ENCODE measurements around the gene GFRAL. TPM values are rescaled to one million over a fixed set of nuclear protein-coding genes. Genes with fewer than 3 reads are reported as not detected.
"Not testable (repeated sequence)": the region's sequence is repeated elsewhere in the genome, so short reads cannot be mapped to it uniquely, and the experiment has no call there.

GFRAL gene, protein sequence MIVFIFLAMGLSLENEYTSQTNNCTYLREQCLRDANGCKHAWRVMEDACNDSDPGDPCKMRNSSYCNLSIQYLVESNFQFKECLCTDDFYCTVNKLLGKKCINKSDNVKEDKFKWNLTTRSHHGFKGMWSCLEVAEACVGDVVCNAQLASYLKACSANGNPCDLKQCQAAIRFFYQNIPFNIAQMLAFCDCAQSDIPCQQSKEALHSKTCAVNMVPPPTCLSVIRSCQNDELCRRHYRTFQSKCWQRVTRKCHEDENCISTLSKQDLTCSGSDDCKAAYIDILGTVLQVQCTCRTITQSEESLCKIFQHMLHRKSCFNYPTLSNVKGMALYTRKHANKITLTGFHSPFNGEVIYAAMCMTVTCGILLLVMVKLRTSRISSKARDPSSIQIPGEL
- total RNA-seq (ENCODE audit: insufficient read depth, low replicate concordance), result 0.96 TPM

- DNase-seq (ENCODE audit: low spot score), result no peak
These were observed at the start of gene GFRAL for GRCh38 chr6:55327169-55327568. TSS of gene GFRAL (plus strand) at chr6:55327469. CDS start at chr6:55327555, 86 bp downstream.

- peak; percentile 84 for DNase-seq (ENCODE audit: low spot score)
These were observed 49.6 kb upstream of the GFRAL start for GRCh38 chr6:55277646-55278045.

GRCh38 chr6:55281215-55281614, 46.1 kb upstream of the GFRAL start:
- no peak for DNase-seq (ENCODE audit: low spot score)

DNA sequence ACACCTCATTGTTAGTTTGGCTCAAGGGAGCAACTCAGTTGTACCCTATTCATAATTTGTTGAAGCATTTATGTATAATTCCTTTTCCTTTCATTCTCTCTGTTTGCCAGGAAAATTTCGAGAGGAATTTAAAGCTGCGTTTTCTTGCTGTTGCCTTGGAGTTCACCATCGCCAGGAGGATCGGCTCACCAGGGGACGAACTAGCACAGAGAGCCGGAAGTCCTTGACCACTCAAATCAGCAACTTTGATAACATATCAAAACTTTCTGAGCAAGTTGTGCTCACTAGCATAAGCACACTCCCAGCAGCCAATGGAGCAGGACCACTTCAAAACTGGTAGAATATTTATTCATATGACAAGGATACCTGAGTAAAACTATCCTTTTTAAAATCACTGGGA, 45.2 kb upstream of the GFRAL start:
- DNase-seq (ENCODE audit: low spot score), result no peak

GRCh38 chr6:55286824-55287223, 40.4 kb upstream of the GFRAL start:
- DNase-seq (ENCODE audit: low spot score), result no peak

DNA sequence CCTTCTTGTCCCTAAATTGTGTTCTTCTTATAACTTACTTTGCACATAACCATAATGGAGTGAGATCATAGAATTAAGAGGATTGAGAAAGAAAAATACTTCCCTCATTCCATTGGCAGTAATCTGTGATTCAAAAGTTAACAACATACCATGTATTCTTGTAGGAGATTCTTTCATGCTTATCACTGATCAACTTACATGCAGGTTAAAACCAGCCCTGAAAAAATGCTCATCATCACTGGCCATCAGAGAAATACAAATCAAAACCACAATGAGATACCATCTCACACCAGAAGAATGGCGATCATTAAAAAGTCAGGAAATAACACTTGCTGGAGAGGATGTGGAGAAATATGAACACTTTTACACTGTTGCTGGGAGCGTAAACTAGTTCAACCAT, 36.5 kb upstream of the GFRAL start:
- DNase-seq (ENCODE audit: low spot score), result no peak

GRCh38 chr6:55293116-55293515, 34.2 kb upstream of the GFRAL start:
- DNase-seq (ENCODE audit: low spot score), result no peak

- DNase-seq (ENCODE audit: low spot score), result not testable (repeated sequence)
These were observed 30.1 kb upstream of the GFRAL start for GRCh38 chr6:55297214-55297613.

DNA sequence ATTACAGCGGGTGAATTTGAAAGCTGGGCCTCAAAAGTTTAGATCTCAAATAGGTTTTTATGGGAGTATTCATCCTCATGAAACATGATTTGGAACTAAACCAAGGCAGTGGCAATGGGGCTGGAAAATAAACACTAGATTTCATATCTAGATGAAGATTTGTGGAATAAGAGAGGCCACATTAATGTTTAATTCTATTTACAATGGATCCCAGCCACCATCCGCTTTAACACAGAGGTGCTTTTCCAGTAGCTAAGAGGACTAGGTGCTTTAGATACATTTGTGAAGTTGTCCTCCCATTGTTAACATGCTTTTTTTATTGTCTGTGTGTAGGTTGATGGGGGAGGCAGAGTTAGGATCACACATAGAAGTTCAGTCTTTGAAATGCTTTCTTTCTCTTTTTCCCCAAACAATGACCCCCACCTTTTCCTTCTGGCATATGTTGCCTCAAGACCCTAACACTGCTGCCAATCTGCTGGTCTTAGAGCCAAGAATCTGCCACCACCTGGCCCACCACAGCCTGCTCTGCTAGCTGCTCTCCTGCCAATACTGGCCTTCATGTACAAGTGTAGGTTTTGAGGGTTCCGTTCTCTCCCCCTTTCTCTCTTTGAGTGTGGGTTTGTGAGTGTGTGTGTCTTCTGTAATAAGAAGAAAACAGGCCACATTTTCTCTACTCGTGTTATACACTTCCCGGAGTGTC, 27.8 kb upstream of the GFRAL start:
- no peak for DNase-seq (ENCODE audit: low spot score)

- DNase-seq (ENCODE audit: low spot score), result no peak
These were observed 22.5 kb upstream of the GFRAL start for GRCh38 chr6:55304747-55305146.

GRCh38 chr6:55319961-55320695, 7.1 kb upstream of the GFRAL start:
- DNase-seq (ENCODE audit: low spot score), result peak; percentile 25

GRCh38 chr6:55320696-55321086, 6.6 kb upstream of the GFRAL start:
- DNase-seq (ENCODE audit: low spot score), result no peak

GRCh38 chr6:55377150-55377549, 49.9 kb downstream of the GFRAL start:
- no peak for DNase-seq (ENCODE audit: low spot score)

DNA sequence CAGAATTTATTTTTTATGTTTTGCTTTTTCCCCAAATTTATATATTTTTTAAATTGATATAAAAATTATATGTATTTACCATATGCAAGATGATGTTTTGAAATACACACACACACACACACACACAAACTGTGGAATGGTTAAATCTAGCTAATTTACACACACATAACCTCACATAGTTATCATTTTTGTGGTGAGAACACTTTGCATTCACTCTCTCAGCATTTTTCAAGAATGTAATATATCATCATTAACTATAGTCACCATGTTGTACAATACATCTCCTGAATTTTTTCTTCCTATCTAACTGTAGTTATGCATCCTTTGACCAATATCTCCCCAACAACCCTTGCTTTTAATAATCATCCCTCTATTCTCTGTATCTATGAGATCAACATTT, 52.2 kb downstream of the GFRAL start:
- DNase-seq (ENCODE audit: low spot score), result no peak

GRCh38 chr6:55379895-55380294, 52.6 kb downstream of the GFRAL start:
- DNase-seq (ENCODE audit: low spot score), result peak; percentile 38

GRCh38 chr6:55388211-55388610, 60.9 kb downstream of the GFRAL start:
- DNase-seq (ENCODE audit: low spot score), result peak; percentile 44

- DNase-seq (ENCODE audit: low spot score), result no peak
These were observed 68.6 kb downstream of the GFRAL start for GRCh38 chr6:55395871-55396270.

GRCh38 chr6:55397986-55398385, 70.7 kb downstream of the GFRAL start:
- DNase-seq (ENCODE audit: low spot score), result no peak

GRCh38 chr6:55399351-55399750, 72.1 kb downstream of the GFRAL start:
- peak; percentile 44 for DNase-seq (ENCODE audit: low spot score)

- DNase-seq (ENCODE audit: low spot score), result no peak
These were observed 78.4 kb downstream of the GFRAL start for GRCh38 chr6:55405474-55406235.

DNA sequence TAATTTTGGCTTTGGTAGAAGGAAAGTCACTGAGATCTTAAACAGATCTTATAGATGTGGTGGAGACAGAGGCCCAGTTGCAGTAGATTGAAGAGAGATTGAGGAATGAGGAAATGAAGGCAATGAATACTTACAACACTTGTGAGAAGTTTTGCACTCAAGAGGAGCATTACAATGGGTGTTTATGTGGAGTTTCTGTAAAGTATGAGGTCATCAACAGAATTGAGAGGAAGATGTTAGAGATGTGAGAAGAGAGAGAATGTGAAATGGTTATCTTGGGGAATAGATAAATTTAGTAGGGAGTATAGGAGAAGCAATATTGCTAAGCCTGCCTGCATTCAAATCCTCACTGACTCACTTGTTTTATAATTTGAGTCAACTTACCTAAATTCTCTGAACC, 83.4 kb downstream of the GFRAL start:
- DNase-seq (ENCODE audit: low spot score), result no peak

DNA sequence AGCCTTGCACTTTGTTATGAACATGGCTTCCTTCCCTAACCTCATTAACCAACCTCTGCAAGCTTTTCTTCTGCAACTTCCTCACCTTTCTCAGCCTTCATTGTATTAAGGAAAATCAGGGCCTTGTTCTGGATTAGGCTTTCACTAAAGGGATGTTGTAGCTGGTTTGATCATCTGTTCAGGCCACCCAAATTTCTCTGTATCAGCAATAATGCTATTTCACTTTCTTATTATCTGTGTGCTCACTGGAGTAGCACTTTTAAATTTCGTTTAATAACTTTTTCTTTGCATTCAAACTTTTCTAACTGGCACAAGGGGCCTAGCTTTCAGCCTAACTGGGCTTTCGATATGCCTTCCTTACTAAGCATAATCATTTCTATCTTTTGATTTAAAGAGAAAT, 96.7 kb downstream of the GFRAL start:
- no peak for DNase-seq (ENCODE audit: low spot score)
